Spleen (tissue), 7 donors: ENCODE measurements around the gene WNT11.

ENCODE experiments used
- CTCF ChIP-seq, 11 experiments: fragments of 200-600 bp in 7 of 11; fragments of 450-650 bp in 4 of 11; sonication (generic) in 4 of 11; IDR thresholded peaks in 8 of 11; conservative IDR thresholded peaks in 3 of 11; 1 replicate in 7 of 11; 2 replicates in 4 of 11; pipeline versions ENCODE4 v1.4.0 to v1.8.0; 2016 to 2021; ENCODE audit warnings: antibody characterized with exemption in 11 of 11, inconsistent platforms in 4 of 11, mild to moderate bottlenecking in 1 of 11
- POLR2A ChIP-seq, 3 donors: fragments of 450-650 bp; IDR thresholded peaks; one replicate each; pipeline ENCODE4 v1.5.1; 2017; ENCODE audit warnings: antibody characterized with exemption in 3 of 3, mild to moderate bottlenecking in 1 of 3
- donor health status: DM: no; HTN: no; CAD: no; lungs with moderate emphysema.
- donor health status: DM: no; HTN: no; CAD: no.
- donor health status: DM: no; HTN: no; CAD: no.

GRCh38 chr11:76141901-76142588, 64.3 kb downstream of the WNT11 start:
- TF ChIP-seq CTCF (IDR thresholded peaks at IDR 0.05 in 8 of 11, conservative IDR thresholded peaks at IDR 0.05 in 3 of 11) (no peak), POLR2A (IDR thresholded peaks at IDR 0.05) (no peak)
